WTC11 (cell line): ENCODE data around the gene HELZ.

Source experiments
- ATF2 ChIP-seq: sonication (generic); formaldehyde crosslinking; IDR thresholded peaks from 2 replicates; pipeline ENCODE4 v1.8.1; 2022; ENCODE audit warnings: low read depth, missing genetic modification reagents, borderline replicate concordance
- ATF3 ChIP-seq: sonication (generic); formaldehyde crosslinking; conservative IDR thresholded peaks from 2 replicates; pipeline ENCODE4 v1.8.1; 2022; ENCODE audit warnings: mild to moderate bottlenecking, missing genetic modification reagents
- CTCF ChIP-seq: fragments of 200-600 bp; IDR thresholded peaks from 2 replicates; pipeline ENCODE4 v1.8.0; 2022; ENCODE audit warnings: antibody characterized with exemption
- ESRRA ChIP-seq: sonication (generic); formaldehyde crosslinking; IDR thresholded peaks from 2 replicates; pipeline ENCODE4 v1.8.1; 2022; ENCODE audit warnings: mild to moderate bottlenecking, missing genetic modification reagents, borderline replicate concordance
- ETV6 ChIP-seq: sonication (generic); formaldehyde crosslinking; IDR thresholded peaks from 2 replicates; pipeline ENCODE4 v1.8.1; 2022; ENCODE audit warnings: mild to moderate bottlenecking, missing genetic modification reagents
- FOXK1 ChIP-seq: sonication (generic); formaldehyde crosslinking; IDR thresholded peaks from 2 replicates; pipeline ENCODE4 v1.8.0; 2022; ENCODE audit warnings: mild to moderate bottlenecking, moderate library complexity, missing genetic modification reagents
- FOXP1 ChIP-seq: sonication (generic); formaldehyde crosslinking; IDR thresholded peaks from 2 replicates; pipeline ENCODE4 v1.8.0; 2022; ENCODE audit warnings: missing genetic modification reagents, mild to moderate bottlenecking, moderate library complexity, borderline replicate concordance
- KAT7 ChIP-seq: sonication (generic); formaldehyde crosslinking; IDR thresholded peaks from 2 replicates; pipeline ENCODE4 v1.8.1; 2023; ENCODE audit warnings: missing genetic modification reagents, mild to moderate bottlenecking, borderline replicate concordance
- MAX ChIP-seq: sonication (generic); formaldehyde crosslinking; IDR thresholded peaks from 2 replicates; pipeline ENCODE4 v1.8.0; 2022; ENCODE audit warnings: mild to moderate bottlenecking, missing genetic modification reagents
- NFE2L1 ChIP-seq: sonication (generic); formaldehyde crosslinking; IDR thresholded peaks from 2 replicates; pipeline ENCODE4 v1.8.1; 2023; ENCODE audit warnings: missing genetic modification reagents
- ZNF232 ChIP-seq: sonication (generic); formaldehyde crosslinking; IDR thresholded peaks from 2 replicates; pipeline ENCODE4 v1.8.0; 2022; ENCODE audit warnings: mild to moderate bottlenecking, missing genetic modification reagents
- ZNF396 ChIP-seq: fragments of 250-450 bp; sonication (Bioruptor Pico); IDR thresholded peaks from 2 replicates; pipeline ENCODE4 v1.8.0; 2021; ENCODE audit warnings: mild to moderate bottlenecking, moderate library complexity, borderline replicate concordance

GRCh38 chr17:67041531-67041930, 203.5 kb downstream of the HELZ start:
- no peak for TF ChIP-seq ATF2 (CRISPR knock-in tag)
- TF ChIP-seq MAX (CRISPR knock-in tag): no peak
- no peak for TF ChIP-seq CTCF
- TF ChIP-seq FOXK1 (CRISPR knock-in tag): no peak
- TF ChIP-seq ZNF396 (CRISPR knock-in tag): no peak
- TF ChIP-seq ZNF232 (CRISPR knock-in tag): no peak
- no peak for TF ChIP-seq ETV6 (CRISPR knock-in tag)
- TF ChIP-seq FOXP1: no peak
- no peak for TF ChIP-seq NFE2L1 (CRISPR knock-in tag)
- TF ChIP-seq ESRRA (CRISPR knock-in tag): no peak
- no peak for TF ChIP-seq KAT7 (CRISPR knock-in tag)
- no peak for TF ChIP-seq ATF3 (CRISPR knock-in tag)
